GM12878 (cell line): ENCODE results near the gene QSOX1. TPM values are rescaled to one million over a fixed set of nuclear protein-coding genes. Genes with fewer than 3 reads are reported as not detected.

Experiments used
- ATAC-seq: fragments of 200-7000 bp; cut with Tn5 transposase; 3 replicates; pipeline ENCODE4 v1.9.1; 2020; ENCODE audit warnings: mild to moderate bottlenecking, moderate library complexity
- BruUV-seq: library from RNA; stranded (reverse); fragments of 400-500 nt; replicated peaks from 2 replicates; lab custom pipeline; 2021; lab: Mats Ljungman, UMichigan
- CTCF ChIA-PET: fragments of 300-600 bp; sonication (Branson Sonifier 250); formaldehyde crosslinking; extraction: SDS; loops from one replicate; lab custom pipeline; 2021; ENCODE audit warnings: inconsistent platforms; lab: Yijun Ruan, JAX
- POLR2A ChIA-PET: fragments of 350-600 bp; formaldehyde crosslinking; extraction: SDS; loops from one replicate; lab custom pipeline; 2021; ENCODE audit warnings: inconsistent platforms; lab: Charles Lee
- RAD21 ChIA-PET: fragments of 300-600 bp; sonication (Branson Sonifier 250); formaldehyde crosslinking; loops from one replicate; lab custom pipeline; 2023; ENCODE audit warnings: antibody characterized with exemption; ENCODE audit not compliant: unreplicated experiment; lab: Charles Lee
- SMC1A ChIA-PET: fragments of 300-600 bp; sonication (Branson Sonifier 250); formaldehyde crosslinking; loops from one replicate; lab custom pipeline; 2023; ENCODE audit not compliant: unreplicated experiment, uncharacterized antibody; lab: Charles Lee
- DNase-seq: peaks from one replicate; pipeline ENCODE4 v3.0.0-alpha.2; 2011; ENCODE audit warnings: low read depth, low spot score
- FAIRE-seq: peaks from 3 replicates; lab custom pipeline; 2011; peaks lifted over from hg19 to GRCh38; lab: Jason Lieb, UNC
- H2AFZ ChIP-seq: 2 replicates; pipeline ENCODE4 v1.6.0; 2011; ENCODE audit warnings: low read depth, low read length, control low read depth; ENCODE audit not compliant: control insufficient read depth
- H3K27ac ChIP-seq: 2 replicates; pipeline ENCODE4 v1.5.1; 2011; ENCODE audit warnings: control low read depth; ENCODE audit not compliant: control insufficient read depth, insufficient read depth
- H3K27me3 ChIP-seq, 2 experiments: replicated peaks in 1 of 2; 2 replicates each; pipeline versions ENCODE4 v1.6.0 to v1.6.1; 2011; ENCODE audit warnings: low read length in 1 of 2; ENCODE audit not compliant: control insufficient read depth in 2 of 2, insufficient read depth in 2 of 2
- H3K36me3 ChIP-seq, 2 experiments: 2 replicates each; pipeline ENCODE4 v1.5.1; 2011; ENCODE audit warnings: low read length in 1 of 2; ENCODE audit not compliant: control insufficient read depth in 2 of 2, insufficient read depth in 2 of 2
- H3K4me1 ChIP-seq: 2 replicates; pipeline ENCODE4 v1.6.1; 2011; ENCODE audit warnings: mild to moderate bottlenecking, low read length, moderate library complexity, mixed read lengths; ENCODE audit not compliant: control insufficient read depth, insufficient read depth
- H3K4me2 ChIP-seq: 2 replicates; pipeline ENCODE4 v1.6.0; 2011; ENCODE audit warnings: control low read depth; ENCODE audit not compliant: control insufficient read depth, insufficient read depth
- H3K4me3 ChIP-seq: fragments of 200-600 bp; sonication (generic); 2 replicates; pipeline ENCODE4 v1.5.1; 2016
- H3K79me2 ChIP-seq: 2 replicates; pipeline ENCODE4 v1.6.0; 2011; ENCODE audit warnings: low read length; ENCODE audit not compliant: control insufficient read depth, insufficient read depth
- H3K9ac ChIP-seq: 2 replicates; pipeline ENCODE4 v1.8.0; 2011; ENCODE audit warnings: low read length, control low read depth, mixed read lengths; ENCODE audit not compliant: control insufficient read depth, insufficient read depth
- H3K9me3 ChIP-seq: replicated peaks from 3 replicates; pipeline ENCODE4 v1.5.1; 2011; ENCODE audit warnings: mild to moderate bottlenecking, low read length; ENCODE audit not compliant: control insufficient read depth, insufficient read depth
- H4K20me1 ChIP-seq: 2 replicates; pipeline ENCODE4 v1.6.0; 2011; ENCODE audit not compliant: control insufficient read depth, insufficient read depth
- CHD2 ChIP-seq: IDR thresholded peaks from 2 replicates; pipeline ENCODE4 v1.6.1; 2011; ENCODE audit warnings: low read depth, low read length, improper control_type of control experiment, borderline replicate concordance
- CREM ChIP-seq: IDR thresholded peaks from 2 replicates; pipeline ENCODE4 v1.6.1; 2014; ENCODE audit warnings: antibody characterized with exemption, low read depth
- LARP7 ChIP-seq: fragments of 450-650 bp; IDR thresholded peaks from 2 replicates; pipeline ENCODE4 v1.6.1; 2017; ENCODE audit warnings: mild to moderate bottlenecking
- NFYA ChIP-seq: IDR thresholded peaks from 2 replicates; pipeline ENCODE4 v1.6.1; 2011; ENCODE audit warnings: low read depth, mild to moderate bottlenecking, low read length, improper control_type of control experiment, borderline replicate concordance
- RELB ChIP-seq: fragments of 450-650 bp; IDR thresholded peaks from 2 replicates; pipeline ENCODE4 v1.6.1; 2017; ENCODE audit warnings: low read depth, mild to moderate bottlenecking, moderate library complexity
- SP1 ChIP-seq: IDR thresholded peaks from one replicate; pipeline ENCODE4 v1.6.1; 2011; ENCODE audit warnings: low read depth, low read length
- SUZ12 ChIP-seq: fragments of 200-600 bp; sonication (generic); IDR thresholded peaks from one replicate; pipeline ENCODE4 v1.6.1; 2018; ENCODE audit warnings: antibody characterized with exemption, mild to moderate bottlenecking; ENCODE audit not compliant: unreplicated experiment
- ZNF274 ChIP-seq: IDR thresholded peaks from one replicate; pipeline ENCODE4 v1.8.0; 2011; ENCODE audit not compliant: insufficient read length, insufficient read depth
- WGBS: methylation state at CpG from one replicate; pipeline ENCODE4 v1.1.6; 2016; ENCODE audit warnings: low lambda C conversion rate; ENCODE audit not compliant: insufficient replicate concordance, insufficient coverage; ENCODE audit errors: missing lambda C conversion rate; 5-methylcytosine and 5-hydroxymethylcytosine counted together
- in situ Hi-C: fragments of 300-500 bp; cut with MboI; formaldehyde crosslinking; loops from 9 replicates; pipeline ENCODE4 v1.14.3; 2018; ENCODE audit warnings: mixed read lengths
- intact Hi-C: fragments of 100-400 bp; cut with micrococcal nuclease; formaldehyde crosslinking; loops from one replicate; pipeline ENCODE4 v1.14.2; 2022; ENCODE audit not compliant: unreplicated experiment
- polyA plus RNA-seq, 11 experiments: library from polyadenylated mRNA; depleted of rRNA in 4 of 11; unstranded in 6 of 11; stranded (reverse) in 5 of 11; fragments of >200 nt; fragmentation: Nextera tagmentation in 4 of 11; fragmentation: Illumina TruSeq in 1 of 11; extraction: Ambion mirVana in 4 of 11; extraction: Trizol in 1 of 11; gene quantifications; 1 replicate in 1 of 11; 2 replicates in 10 of 11; pipeline versions ENCODE4 v1.2.1 to v1.2.3, GENCODE V29; 2011 to 2016; ENCODE audit warnings: inconsistent platforms in 2 of 11, missing spikeins in 2 of 11, low read depth in 1 of 11
- total RNA-seq, 4 experiments: library from RNA; depleted of rRNA in 3 of 4; stranded (reverse); fragments of >200 nt in 3 of 4; fragmentation: Illumina TruSeq in 1 of 4; extraction: Trizol in 1 of 4; gene quantifications; 2 replicates each; pipeline versions ENCODE4 v1.2.1 to v1.2.3, GENCODE V29; 2013 to 2021
- TF ChIP-seq, protein P1 (sequence below): IDR thresholded peaks from 2 replicates; pipeline ENCODE4 v1.6.1; 2011; ENCODE audit warnings: borderline replicate concordance, low read depth, mild to moderate bottlenecking, moderate library complexity, low read length; ENCODE audit not compliant: insufficient read depth, poor library complexity, severe bottlenecking
- TF ChIP-seq, protein P2 (sequence below): IDR thresholded peaks from 2 replicates; pipeline ENCODE4 v1.6.1; 2012; ENCODE audit warnings: low read depth, low read length, improper control_type of control experiment

Gene QSOX1
- total and polyA plus RNA-seq, 10 of the 15 experiments (the other 5 are each of a cell fraction or from before 2014, with no cell fraction given): 1.8 to 31.3 (median 11.2) TPM

GRCh38 chr1:180171691-180172090 lies 17.0 kb downstream of the QSOX1 start:
- no peak overlapping the region for H3K4me3 ChIP-seq
- H3K27me3 ChIP-seq: no peaks in the 10 kb centered on the region
- H3K9me3 ChIP-seq: no peaks in the 10 kb centered on the region
- ChIA-PET SMC1A (no interaction called here), POLR2A (no interaction called here), RAD21 (no interaction called here), CTCF (interaction anchor here (1.1 to 1.9 kb wide), 2 partner anchors 304 to 357 kb away, joined by 3 to 6 read pairs; no protein-coding TSS in a partner anchor)
- H3K4me2 ChIP-seq: no peak overlapping the region
- no TSS peak for BruUV-seq
- intact Hi-C loops: no loop called here
- WGBS: 72% methylated on average over 8 of the region's 8 CpGs
- H4K20me1 ChIP-seq: no peaks in the 10 kb centered on the region
- no peak overlapping the region for H2AFZ ChIP-seq
- DNase-seq (no peak), ATAC-seq (no peak), FAIRE-seq (no peak)
- no peak overlapping the region for H3K27ac ChIP-seq
- in situ Hi-C loops: no loop called here
- no peaks in the 10 kb centered on the region for H3K79me2 ChIP-seq
- H3K36me3 ChIP-seq: peaks cover 0 to 8% of the 10 kb centered on the region in 2 experiments; a peak in 2 of 4 replicates
- TF ChIP-seq, protein P1, sequence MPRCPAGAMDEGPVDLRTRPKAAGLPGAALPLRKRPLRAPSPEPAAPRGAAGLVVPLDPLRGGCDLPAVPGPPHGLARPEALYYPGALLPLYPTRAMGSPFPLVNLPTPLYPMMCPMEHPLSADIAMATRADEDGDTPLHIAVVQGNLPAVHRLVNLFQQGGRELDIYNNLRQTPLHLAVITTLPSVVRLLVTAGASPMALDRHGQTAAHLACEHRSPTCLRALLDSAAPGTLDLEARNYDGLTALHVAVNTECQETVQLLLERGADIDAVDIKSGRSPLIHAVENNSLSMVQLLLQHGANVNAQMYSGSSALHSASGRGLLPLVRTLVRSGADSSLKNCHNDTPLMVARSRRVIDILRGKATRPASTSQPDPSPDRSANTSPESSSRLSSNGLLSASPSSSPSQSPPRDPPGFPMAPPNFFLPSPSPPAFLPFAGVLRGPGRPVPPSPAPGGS: no peak
- TF ChIP-seq SUZ12: no peak
- TF ChIP-seq, protein P2, sequence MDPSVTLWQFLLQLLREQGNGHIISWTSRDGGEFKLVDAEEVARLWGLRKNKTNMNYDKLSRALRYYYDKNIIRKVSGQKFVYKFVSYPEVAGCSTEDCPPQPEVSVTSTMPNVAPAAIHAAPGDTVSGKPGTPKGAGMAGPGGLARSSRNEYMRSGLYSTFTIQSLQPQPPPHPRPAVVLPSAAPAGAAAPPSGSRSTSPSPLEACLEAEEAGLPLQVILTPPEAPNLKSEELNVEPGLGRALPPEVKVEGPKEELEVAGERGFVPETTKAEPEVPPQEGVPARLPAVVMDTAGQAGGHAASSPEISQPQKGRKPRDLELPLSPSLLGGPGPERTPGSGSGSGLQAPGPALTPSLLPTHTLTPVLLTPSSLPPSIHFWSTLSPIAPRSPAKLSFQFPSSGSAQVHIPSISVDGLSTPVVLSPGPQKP: no peak
- TF ChIP-seq CREM: no peak
- no peak for TF ChIP-seq CHD2
- TF ChIP-seq SP1: no peak
- TF ChIP-seq ZNF274: no peak
- no peak for TF ChIP-seq LARP7
- TF ChIP-seq RELB: no peak
- TF ChIP-seq NFYA: no peak
- no peak overlapping the region for H3K9ac ChIP-seq
- H3K4me1 ChIP-seq: no peaks in the 10 kb centered on the region
